ENCODE data around the gene SUPT7L. TPM values are rescaled to one million over a fixed set of nuclear protein-coding genes. Genes with fewer than 3 reads are reported as not detected.
"Not testable (repeated sequence)": the region's sequence is repeated elsewhere in the genome, so short reads cannot be mapped to it uniquely, and the experiment has no call there.

Gene SUPT7L
- total and polyA plus RNA-seq, 11 donors: 18.6 to 29.5 (median 26.1) TPM

- no peak overlapping the region for H3K4me3 ChIP-seq
- H3K4me1 ChIP-seq: no peaks in the 10 kb centered on the region
- no peak for ATAC-seq
- no peak for DNase-seq
- TF ChIP-seq CTCF (IDR thresholded peaks at IDR 0.05) (no peak), POLR2A (IDR thresholded peaks at IDR 0.05) (no peak)
- intact Hi-C loops (cut with DNase I): no loop called here
- H3K27ac ChIP-seq: no peak overlapping the region
- H3K36me3 ChIP-seq: peaks cover 0 to 100% (median 97%) of the 10 kb centered on the region in 9 donors
- H3K27me3 ChIP-seq: no peaks in the 10 kb centered on the region
- no peaks in the 10 kb centered on the region for H3K9me3 ChIP-seq
- 94 to 95% (median 95%) methylated on average over 3 of the region's 3 CpGs for WGBS, 4 donors
These were observed 25.3 kb downstream of the SUPT7L start for GRCh38 chr2:27638037-27638637.

GRCh38 chr2:27636766-27637165 is 26.6 kb downstream of the SUPT7L start:
- H3K27me3 ChIP-seq: no peaks in the 10 kb centered on the region
- no peaks in the 10 kb centered on the region for H3K4me1 ChIP-seq
- H3K36me3 ChIP-seq: peaks cover 0 to 100% (median 99%) of the 10 kb centered on the region in 9 donors
- DNase-seq (no peak), ATAC-seq (no peak)
- intact Hi-C loops (cut with DNase I): no loop called here
- WGBS, 4 donors: 95 to 96% (median 96%) methylated on average over 5 of the region's 5 CpGs
- no peak overlapping the region for H3K4me3 ChIP-seq
- H3K27ac ChIP-seq: no peak overlapping the region
- TF ChIP-seq POLR2A (IDR thresholded peaks at IDR 0.05) (no peak), CTCF (IDR thresholded peaks at IDR 0.05) (no peak)
- no peaks in the 10 kb centered on the region for H3K9me3 ChIP-seq

- intact Hi-C loops (cut with DNase I): loop anchor here in 1 of 10 donors (5.0 kb wide), 1 partner anchor 422 kb away; the partner anchor contains the start of genes ATRAID and SLC5A6
- no peaks in the 10 kb centered on the region for H3K9me3 ChIP-seq
- TF ChIP-seq POLR2A (IDR thresholded peaks at IDR 0.05) (no peak), CTCF (IDR thresholded peaks at IDR 0.05) (no peak)
- H3K27ac ChIP-seq: no peak overlapping the region
- WGBS, 4 donors: 91 to 98% (median 97%) methylated on average over 2 of the region's 2 CpGs
- ATAC-seq: no peak
- no peaks in the 10 kb centered on the region for H3K27me3 ChIP-seq
- H3K36me3 ChIP-seq: peaks cover 0 to 92% (median 90%) of the 10 kb centered on the region in 9 donors
- peaks cover 0 to 16% (median 8%) of the 10 kb centered on the region in 12 donors for H3K4me1 ChIP-seq
- no peak for DNase-seq
- H3K4me3 ChIP-seq: no peak overlapping the region
These were observed 29.1 kb downstream of the SUPT7L start for GRCh38 chr2:27634291-27634690.

- H3K9me3 ChIP-seq, H3K27me3 ChIP-seq, DNase-seq, H3K27ac ChIP-seq, ATAC-seq: not testable (repeated sequence)
- 94 to 98% (median 97%) methylated on average over 2 of the region's 2 CpGs for WGBS, 4 donors
- Histone ChIP-seq H3K36me3 (peaks cover 0 to 51% (median 50%) of the 10 kb centered on the region in 9 donors), H3K4me3 (peak overlapping the region in 2 of 12 donors; percentile 87 to 88), H3K4me1 (peaks cover 0 to 39% (median 21%) of the 10 kb centered on the region in 12 donors)
- intact Hi-C loops (cut with DNase I): loop anchor here in 1 of 10 donors (5.0 kb wide), 1 partner anchor 418 kb away; the partner anchor contains the start of genes ATRAID and SLC5A6
These were observed 33.2 kb downstream of the SUPT7L start for GRCh38 chr2:27630257-27630656.
